KBM-7 (cell line): ENCODE results near the gene NFIL3.

Source experiments
- DNase-seq: peaks from one replicate; pipeline ENCODE4 v3.0.0-alpha.2; 2015
- in situ Hi-C: fragments of 300-500 bp; cut with MboI; formaldehyde crosslinking; loops from 2 replicates; pipeline ENCODE4 v1.14.3; 2020; ENCODE audit warnings: low sequenced_read_pairs, low pct_unique_long_range_greater_than_20kb, mixed read lengths

The NFIL3 gene

GRCh38 chr9:91424403-91425176 lies 958 bp upstream of the NFIL3 start:
- DNase-seq: peak; percentile 65
- in situ Hi-C loops: no loop called here

GRCh38 chr9:91422758-91423711 lies 597 bp downstream of the NFIL3 start:
- peak; percentile 64 for DNase-seq
- in situ Hi-C loops: no loop called here

GRCh38 chr9:91421971-91422757 lies 1.5 kb downstream of the NFIL3 start:
- in situ Hi-C loops: no loop called here
- DNase-seq: peak; percentile 45

GRCh38 chr9:91421128-91421765 lies 2.4 kb downstream of the NFIL3 start:
- in situ Hi-C loops: no loop called here
- DNase-seq: peak; percentile 41

GRCh38 chr9:91420501-91421127 lies 3.0 kb downstream of the NFIL3 start:
- in situ Hi-C loops: no loop called here

GRCh38 chr9:91419222-91420191 lies 4.1 kb downstream of the NFIL3 start:
- in situ Hi-C loops: no loop called here
- peak; percentile 53 for DNase-seq

More at GRCh38 chr9:91420501-91421127, 3.0 kb downstream of the NFIL3 start:
- no peak for DNase-seq

- in situ Hi-C loops: no loop called here
- no peak for DNase-seq
Measured at GRCh38 chr9:91418215-91418610, 5.4 kb downstream of the NFIL3 start.

GRCh38 chr9:91417602-91418214 lies 5.9 kb downstream of the NFIL3 start:
- in situ Hi-C loops: no loop called here
- no peak for DNase-seq

GRCh38 chr9:91416096-91416712 lies 7.4 kb downstream of the NFIL3 start:
- in situ Hi-C loops: no loop called here

GRCh38 chr9:91415290-91415689 lies 8.3 kb downstream of the NFIL3 start:
- in situ Hi-C loops: no loop called here
- peak; percentile 56 for DNase-seq

More at GRCh38 chr9:91416096-91416712, 7.4 kb downstream of the NFIL3 start:
- DNase-seq: no peak

- in situ Hi-C loops: no loop called here
- DNase-seq: no peak
Measured at GRCh38 chr9:91412941-91413340, 10.7 kb downstream of the NFIL3 start.

- DNase-seq: peak; percentile 26
- in situ Hi-C loops: no loop called here
Measured at GRCh38 chr9:91411096-91411771, 12.4 kb downstream of the NFIL3 start.

- in situ Hi-C loops: no loop called here
- no peak for DNase-seq
Measured at GRCh38 chr9:91410161-91410560, 13.5 kb downstream of the NFIL3 start.

GRCh38 chr9:91408475-91408874 lies 15.2 kb downstream of the NFIL3 start:
- no peak for DNase-seq
- in situ Hi-C loops: no loop called here

- DNase-seq: no peak
- in situ Hi-C loops: no loop called here
Measured at GRCh38 chr9:91407580-91408318, 15.9 kb downstream of the NFIL3 start.
